ENCODE results near the gene FTH1. TPM values are rescaled to one million over a fixed set of nuclear protein-coding genes. Genes with fewer than 3 reads are reported as not detected.

The FTH1 gene
- total RNA-seq, 1 donor from 2014 or later: 4,616 TPM

DNA sequence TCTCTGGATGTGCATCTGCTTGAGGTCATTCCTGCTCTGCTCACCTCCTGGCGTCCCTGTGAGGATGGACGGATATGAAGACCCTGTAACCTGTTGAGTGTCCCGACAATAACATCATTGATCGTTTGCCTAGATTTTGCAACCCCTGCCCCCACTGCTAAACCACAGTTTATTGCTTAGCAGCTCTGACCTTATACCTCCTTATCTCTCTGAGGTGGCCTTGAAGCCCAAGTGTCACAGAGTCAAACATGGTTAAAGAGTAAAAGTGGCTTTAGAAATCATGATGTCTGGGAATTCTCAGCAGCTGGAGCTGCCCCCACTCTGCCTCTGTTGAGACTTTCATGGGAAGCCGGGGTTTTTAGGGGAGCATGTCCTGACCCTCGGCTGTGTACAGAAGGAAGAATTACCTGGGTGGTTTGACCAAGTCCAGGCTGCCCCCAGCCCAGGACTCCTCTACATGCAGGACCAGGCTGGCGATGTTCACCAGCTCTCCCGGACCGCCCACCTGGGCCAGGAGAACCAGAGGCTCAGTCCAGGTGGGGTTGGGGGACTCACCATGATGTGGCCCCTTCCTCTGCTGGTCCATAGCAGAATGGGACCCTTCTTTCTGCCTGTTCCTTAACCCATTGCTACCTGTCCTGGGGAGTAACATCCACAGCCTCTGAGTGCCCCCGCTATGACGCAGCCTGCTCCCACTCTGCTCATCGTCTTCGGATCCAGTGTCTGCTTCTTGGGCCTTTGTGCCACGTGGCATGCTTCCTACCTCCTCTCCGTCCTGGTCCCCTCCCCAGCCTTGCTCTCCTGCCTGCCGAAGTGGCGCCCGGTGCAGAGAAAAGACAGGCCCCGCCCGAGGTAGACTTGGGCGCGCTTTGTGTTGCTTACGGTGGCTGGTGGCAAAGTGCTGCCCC, 33.4 kb upstream of the FTH1 start:
- H3K4me3 ChIP-seq: no peak overlapping the region
- H3K27me3 ChIP-seq (ENCODE audit: low read depth): no peaks in the 10 kb centered on the region
- H3K27ac ChIP-seq: no peak overlapping the region
- DNase-seq (no peak), ATAC-seq (no peak)
- TF ChIP-seq, protein P1, sequence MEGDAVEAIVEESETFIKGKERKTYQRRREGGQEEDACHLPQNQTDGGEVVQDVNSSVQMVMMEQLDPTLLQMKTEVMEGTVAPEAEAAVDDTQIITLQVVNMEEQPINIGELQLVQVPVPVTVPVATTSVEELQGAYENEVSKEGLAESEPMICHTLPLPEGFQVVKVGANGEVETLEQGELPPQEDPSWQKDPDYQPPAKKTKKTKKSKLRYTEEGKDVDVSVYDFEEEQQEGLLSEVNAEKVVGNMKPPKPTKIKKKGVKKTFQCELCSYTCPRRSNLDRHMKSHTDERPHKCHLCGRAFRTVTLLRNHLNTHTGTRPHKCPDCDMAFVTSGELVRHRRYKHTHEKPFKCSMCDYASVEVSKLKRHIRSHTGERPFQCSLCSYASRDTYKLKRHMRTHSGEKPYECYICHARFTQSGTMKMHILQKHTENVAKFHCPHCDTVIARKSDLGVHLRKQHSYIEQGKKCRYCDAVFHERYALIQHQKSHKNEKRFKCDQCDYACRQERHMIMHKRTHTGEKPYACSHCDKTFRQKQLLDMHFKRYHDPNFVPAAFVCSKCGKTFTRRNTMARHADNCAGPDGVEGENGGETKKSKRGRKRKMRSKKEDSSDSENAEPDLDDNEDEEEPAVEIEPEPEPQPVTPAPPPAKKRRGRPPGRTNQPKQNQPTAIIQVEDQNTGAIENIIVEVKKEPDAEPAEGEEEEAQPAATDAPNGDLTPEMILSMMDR (IDR thresholded peaks at IDR 0.05): no peak
- H3K36me3 ChIP-seq: no peaks in the 10 kb centered on the region
- peaks cover 14% of the 10 kb centered on the region for H3K9me3 ChIP-seq
- peaks cover 9% of the 10 kb centered on the region for H3K4me1 ChIP-seq
- intact Hi-C loops (cut with DNase I): no loop called here

DNA sequence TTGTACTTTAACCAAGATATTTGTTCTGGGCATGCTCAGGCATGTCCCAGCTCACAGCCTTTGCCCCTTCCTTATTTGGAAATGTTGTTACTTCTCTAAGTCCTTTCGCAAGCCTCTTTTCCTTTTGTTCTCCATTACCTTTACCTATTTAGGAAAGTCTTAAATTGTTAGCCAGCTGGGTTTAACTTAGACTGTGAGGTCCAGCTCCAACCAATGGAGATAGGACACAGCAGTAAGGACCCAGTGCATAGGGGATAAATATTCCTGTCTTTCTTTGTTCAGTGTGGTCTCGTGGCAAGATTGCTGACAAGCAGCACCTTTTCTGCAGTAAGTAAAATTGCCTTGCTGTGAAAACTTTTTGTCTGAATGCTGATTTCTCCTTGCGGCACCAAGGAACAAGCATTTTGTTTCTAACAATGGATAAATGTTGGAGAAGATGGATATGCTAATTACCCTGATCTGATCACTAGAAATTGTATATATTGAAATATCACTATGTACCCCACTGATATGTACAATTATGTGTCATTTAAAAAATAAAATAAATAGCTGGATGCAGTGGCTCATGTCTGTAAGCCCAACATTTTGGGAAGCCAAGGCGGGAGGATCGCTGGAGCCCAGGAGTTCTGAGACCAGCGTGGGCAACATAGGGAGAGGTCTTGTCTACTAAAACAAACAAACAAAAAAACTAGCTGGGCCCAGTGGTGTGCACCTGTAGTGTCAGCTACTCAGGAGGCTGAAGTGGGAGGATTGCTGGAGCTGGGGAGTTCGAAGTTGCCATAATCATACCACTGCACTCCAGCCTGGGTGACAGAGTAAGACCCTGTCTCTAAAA, 31.9 kb upstream of the FTH1 start:
- intact Hi-C loops (cut with DNase I): no loop called here
- H3K9me3 ChIP-seq: peaks cover 14% of the 10 kb centered on the region
- no peaks in the 10 kb centered on the region for H3K36me3 ChIP-seq
- H3K27ac ChIP-seq: no peak overlapping the region
- DNase-seq (no peak), ATAC-seq (no peak)
- H3K4me3 ChIP-seq: no peak overlapping the region
- TF ChIP-seq, protein P1 (IDR thresholded peaks at IDR 0.05): no peak
- no peaks in the 10 kb centered on the region for H3K27me3 ChIP-seq (ENCODE audit: low read depth)
- no peaks in the 10 kb centered on the region for H3K4me1 ChIP-seq

DNA sequence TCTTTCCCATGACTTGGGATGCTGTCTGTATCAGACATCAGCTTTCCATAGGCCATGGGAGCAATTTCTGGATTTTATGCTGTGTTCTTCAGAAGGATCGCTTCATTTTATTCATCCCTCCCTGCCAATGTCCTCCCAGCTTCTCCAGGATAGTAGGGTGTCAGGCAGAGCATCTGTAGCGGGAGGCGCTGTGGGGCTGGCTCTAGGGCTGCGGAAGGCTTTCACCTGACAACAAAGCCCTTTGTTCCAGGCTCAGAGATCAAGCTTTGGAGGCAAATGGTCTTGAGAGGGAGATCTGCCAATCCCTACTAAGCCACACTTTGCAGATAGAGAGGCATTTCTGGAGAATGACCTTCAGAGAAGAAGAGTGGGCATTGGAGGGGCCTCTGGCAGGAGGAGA, 29.5 kb upstream of the FTH1 start:
- H3K27ac ChIP-seq: no peak overlapping the region
- no peak for DNase-seq
- intact Hi-C loops (cut with DNase I): no loop called here

DNA sequence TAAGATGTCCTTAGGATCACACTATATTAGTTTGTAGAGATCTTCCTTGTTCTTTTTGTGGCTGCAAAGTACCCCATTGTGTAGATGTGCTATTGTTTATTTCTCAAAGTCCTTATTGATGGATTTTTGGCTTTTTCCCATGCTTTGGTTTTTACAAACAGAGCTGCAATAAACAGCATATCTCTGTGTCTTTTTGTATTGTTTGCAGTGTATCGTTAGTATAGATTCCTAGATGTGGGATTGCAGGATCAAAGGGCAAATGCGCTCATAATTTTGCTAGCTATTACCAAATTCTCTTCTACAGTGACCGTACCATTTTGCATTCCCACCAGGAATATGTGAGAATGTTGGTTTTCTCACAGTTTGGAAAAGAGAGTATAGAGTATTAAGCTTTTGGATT, 27.5 kb upstream of the FTH1 start:
- Histone ChIP-seq H3K27me3 (ENCODE audit: low read depth) (no peaks in the 10 kb centered on the region), H3K4me1 (no peaks in the 10 kb centered on the region), H3K9me3 (peaks cover 13% of the 10 kb centered on the region), H3K27ac (no peak overlapping the region), H3K36me3 (no peaks in the 10 kb centered on the region), H3K4me3 (no peak overlapping the region)
- DNase-seq: no peak
- intact Hi-C loops (cut with DNase I): no loop called here
- ATAC-seq: no peak
- TF ChIP-seq, protein P1 (IDR thresholded peaks at IDR 0.05): no peak

More for the DNA sequence above, 29.5 kb upstream of the FTH1 start:
- H3K27me3 ChIP-seq (ENCODE audit: low read depth): no peaks in the 10 kb centered on the region
- peaks cover 14% of the 10 kb centered on the region for H3K9me3 ChIP-seq
- H3K4me3 ChIP-seq: no peak overlapping the region
- TF ChIP-seq, protein P1 (IDR thresholded peaks at IDR 0.05): no peak
- no peaks in the 10 kb centered on the region for H3K36me3 ChIP-seq
- ATAC-seq: no peak
- no peaks in the 10 kb centered on the region for H3K4me1 ChIP-seq

DNA sequence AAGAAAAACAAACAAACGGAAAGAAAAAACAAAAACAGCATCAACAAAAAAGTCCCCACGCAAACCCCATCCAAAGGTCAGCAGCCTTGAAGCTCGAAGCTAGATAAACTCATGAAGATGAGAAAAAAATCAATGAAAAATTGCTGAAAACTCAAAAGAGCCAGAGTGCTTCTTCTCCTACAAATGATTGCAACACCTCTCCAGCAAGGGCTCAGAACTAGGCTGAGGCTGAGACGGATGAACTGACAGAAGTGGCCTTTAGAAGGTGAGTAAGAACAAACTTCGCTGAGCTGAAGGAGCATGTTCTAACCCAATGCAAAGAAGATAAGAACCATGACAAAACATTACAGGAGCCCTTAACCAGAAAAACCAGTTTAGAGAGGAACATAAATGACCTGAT, 18.4 kb upstream of the FTH1 start:
- peaks cover 13% of the 10 kb centered on the region for H3K4me1 ChIP-seq
- intact Hi-C loops (cut with DNase I): no loop called here
- TF ChIP-seq, protein P1 (IDR thresholded peaks at IDR 0.05): no peak
- peaks cover 4% of the 10 kb centered on the region for H3K9me3 ChIP-seq
- no peak overlapping the region for H3K4me3 ChIP-seq
- H3K27me3 ChIP-seq (ENCODE audit: low read depth): no peaks in the 10 kb centered on the region
- DNase-seq (no peak), ATAC-seq (peak; percentile 89 to 95)
- H3K27ac ChIP-seq: no peak overlapping the region
- no peaks in the 10 kb centered on the region for H3K36me3 ChIP-seq

All from lower lobe of right lung (tissue), 2 donors.